Stimulated activated CD4-positive, alpha-beta T cell treated with anti-CD3 and anti-CD28 coated beads, Interleukin-12 subunit alpha, Interleukin-12 subunit beta, amount 100 ng/mL, for 48 hours (primary cell): ENCODE data around the gene ELP2.
A peak's percentile ranks its signal among the peaks of the same experiment; 100 is the strongest.
"Not testable (repeated sequence)": the region's sequence is repeated elsewhere in the genome, so short reads cannot be mapped to it uniquely, and the experiment has no call there.

ENCODE experiments used
- DNase-seq, 3 donors: peaks; one replicate each; pipeline ENCODE4 v3.0.0-alpha.2; 2020; ENCODE audit warnings: low read depth in 2 of 3, low spot score in 1 of 3

Gene ELP2

GRCh38 chr18:36129300-36130038 lies at the start of gene ELP2, which contains the start of gene SLC39A6:
Gene ELP2 (plus strand): TSS chr18:36129899. CDS start chr18:36129934, 35 bp downstream.
Gene SLC39A6 (minus strand): TSS chr18:36129340. CDS start chr18:36127007, 2,333 bp downstream.
- peak; percentile 87 to 92 (median 87) for DNase-seq

DNA sequence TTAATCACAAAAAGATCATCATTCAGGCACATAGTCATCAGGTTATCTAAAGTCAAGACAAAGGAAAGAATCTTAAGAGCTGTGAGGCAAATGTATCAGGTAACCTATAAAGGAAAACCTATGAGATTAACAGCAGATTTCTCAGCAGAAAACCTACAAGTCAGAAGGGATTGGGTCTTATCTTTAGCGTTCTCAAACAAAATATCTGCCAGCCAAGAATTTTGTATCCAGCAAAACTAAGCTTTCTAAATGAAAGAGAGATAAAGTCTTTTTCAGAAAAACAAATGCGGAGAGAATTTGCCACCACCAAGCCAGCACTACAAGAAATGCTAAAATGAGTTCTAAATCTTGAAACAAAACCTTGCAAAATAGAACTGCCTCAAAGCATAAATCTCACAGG lies 48.6 kb upstream of the ELP2 start:
- DNase-seq, result not testable (repeated sequence)

- DNase-seq, result no peak
Measured at GRCh38 chr18:36083729-36084128, 46.0 kb upstream of the ELP2 start.

DNA sequence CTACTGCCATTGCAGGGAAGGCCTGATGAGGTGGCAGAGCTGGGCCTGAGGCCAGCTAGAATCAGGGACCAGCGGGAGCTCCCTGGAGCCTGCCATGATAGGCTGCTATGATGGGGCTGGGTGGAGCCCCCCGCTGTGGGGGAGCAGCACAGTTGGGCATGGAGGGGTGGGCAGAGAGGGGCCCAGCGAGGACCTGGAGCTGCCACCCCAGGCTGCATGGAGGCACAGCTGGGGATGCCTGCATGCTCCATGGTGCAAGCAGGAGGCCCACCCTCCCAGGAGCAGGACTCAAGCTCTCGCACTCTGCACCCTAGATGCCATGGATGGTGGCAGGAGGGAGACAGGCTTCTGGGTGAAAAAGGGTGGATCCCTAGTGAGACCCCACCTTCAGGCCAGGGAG lies 44.5 kb upstream of the ELP2 start:
- DNase-seq, result no peak

DNA sequence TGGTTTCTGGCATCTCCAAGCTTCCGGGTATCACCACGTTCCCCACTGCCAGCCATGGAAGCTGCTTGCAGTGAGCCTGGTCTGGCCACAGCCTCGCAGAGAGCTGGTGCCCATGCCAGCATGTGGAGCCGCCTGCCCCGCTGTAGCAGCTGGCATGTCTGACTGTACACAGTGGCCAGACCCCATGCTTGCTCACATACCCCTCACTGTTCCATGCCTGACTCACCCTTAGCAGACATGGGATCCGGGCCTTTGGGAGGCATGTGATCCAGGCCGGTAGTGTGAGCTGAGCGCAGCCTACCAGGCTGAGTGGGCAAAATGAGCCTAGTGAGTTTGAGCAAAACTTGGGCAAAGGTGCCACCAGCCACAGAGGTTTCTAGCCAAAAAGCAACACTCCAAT lies 43.5 kb upstream of the ELP2 start:
- DNase-seq, result no peak

DNA sequence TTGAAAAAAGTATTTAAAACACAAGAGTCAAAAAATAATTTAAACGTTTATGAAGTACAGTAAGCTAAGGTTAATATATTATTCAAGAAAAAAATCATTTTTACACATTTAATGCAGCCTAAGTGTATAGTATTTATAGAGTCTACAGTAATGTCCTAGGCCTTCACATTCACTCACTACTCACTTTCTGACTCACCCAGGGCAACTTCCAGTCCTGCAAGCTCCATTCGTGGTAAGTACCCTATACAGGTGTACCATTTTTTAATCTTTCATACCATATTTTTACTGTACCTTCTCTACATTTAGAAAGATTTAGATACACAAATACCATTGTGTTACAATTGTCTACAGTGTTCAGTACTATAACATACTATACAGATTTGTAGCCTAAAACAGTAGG lies 41.4 kb upstream of the ELP2 start:
- DNase-seq, result no peak

DNA sequence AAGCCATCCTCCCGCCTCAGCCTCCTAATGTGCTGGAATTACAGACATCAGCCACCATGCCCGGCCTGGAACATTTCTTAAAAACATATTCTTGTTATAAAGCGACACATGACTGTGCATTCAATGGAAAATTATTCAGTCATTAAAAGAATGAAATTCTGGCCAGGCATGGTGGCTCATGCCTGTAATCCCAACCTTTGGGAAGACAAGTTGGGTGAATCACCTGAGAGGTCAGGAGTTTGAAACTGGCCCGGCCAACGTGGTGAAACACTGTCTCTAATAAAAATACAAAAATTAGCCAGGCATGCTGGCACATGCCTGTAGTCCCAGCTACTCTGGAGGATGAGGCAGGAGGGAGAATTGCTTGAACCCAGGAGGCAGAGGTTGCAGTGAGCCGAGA lies 40.7 kb upstream of the ELP2 start:
- DNase-seq, result no peak

GRCh38 chr18:36092116-36092515 lies 37.6 kb upstream of the ELP2 start:
- not testable (repeated sequence) for DNase-seq

DNA sequence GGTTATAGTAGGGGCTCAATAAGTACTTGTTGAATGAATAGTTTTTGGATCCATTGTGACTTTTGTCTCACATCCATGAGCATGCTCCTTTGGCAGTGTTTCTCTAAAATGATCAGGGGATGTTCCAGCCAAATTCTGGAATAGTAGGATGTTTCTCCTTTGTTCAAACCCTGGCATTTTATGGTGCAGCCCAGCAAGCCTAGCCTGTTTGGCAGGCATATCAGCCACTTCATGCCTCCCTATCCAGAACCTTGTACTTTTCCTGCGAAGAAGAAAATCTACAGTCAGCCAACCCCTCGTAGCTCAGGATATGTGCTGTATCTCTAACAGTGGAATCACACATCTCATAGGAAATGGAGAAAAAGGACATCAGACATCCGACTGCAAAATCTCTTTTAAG lies 35.3 kb upstream of the ELP2 start:
- no peak for DNase-seq

DNA sequence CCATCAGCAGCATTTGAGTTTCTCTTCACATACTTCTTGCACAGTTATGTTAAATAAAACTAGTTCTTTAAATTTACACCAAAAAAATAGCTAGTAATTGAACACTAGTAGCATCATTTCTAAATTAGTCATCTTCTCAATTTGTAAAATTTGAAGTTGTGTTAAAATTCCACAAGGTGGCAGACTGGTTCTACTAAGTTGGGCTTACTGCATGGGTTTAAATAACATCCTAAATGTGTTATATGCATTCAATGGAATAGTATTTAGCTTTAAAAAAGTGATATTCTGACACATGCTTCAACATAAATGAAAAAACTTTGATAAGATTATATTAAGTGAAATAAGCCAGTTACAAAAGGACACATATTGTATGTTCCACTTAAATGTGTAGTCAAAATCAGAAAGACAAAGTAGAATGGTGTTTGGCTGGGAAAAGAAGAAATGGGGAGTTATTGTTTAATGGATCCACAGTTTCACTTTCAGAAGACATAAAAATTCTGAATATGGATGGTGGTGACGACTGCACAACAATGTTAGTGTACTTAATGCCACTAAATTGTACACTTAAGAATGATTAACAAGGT lies 33.7 kb upstream of the ELP2 start:
- DNase-seq, result peak in 1 of 3 donors; percentile 6

DNA sequence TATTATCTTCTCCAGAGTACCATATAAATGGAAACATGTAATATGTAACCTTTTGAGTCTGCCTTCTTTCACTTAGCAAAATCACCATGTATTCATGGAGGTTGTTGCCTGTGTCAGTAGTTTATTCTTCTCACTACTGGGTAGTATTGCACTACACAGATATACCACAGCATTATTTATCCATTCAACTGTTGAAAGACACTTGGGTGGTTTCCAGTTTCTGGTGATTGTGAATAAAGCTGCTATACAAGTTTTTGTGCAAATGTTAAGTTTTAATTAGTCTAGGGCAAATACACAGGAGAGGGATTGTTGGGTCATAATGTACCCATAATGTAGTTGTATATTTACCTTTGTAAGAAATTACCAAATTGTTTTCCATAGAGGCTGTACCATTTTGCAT lies 32.7 kb upstream of the ELP2 start:
- DNase-seq, result no peak

- no peak for DNase-seq
Measured at GRCh38 chr18:36099311-36099710, 30.4 kb upstream of the ELP2 start.

GRCh38 chr18:36101943-36102342 lies 27.8 kb upstream of the ELP2 start:
- DNase-seq, result no peak

DNA sequence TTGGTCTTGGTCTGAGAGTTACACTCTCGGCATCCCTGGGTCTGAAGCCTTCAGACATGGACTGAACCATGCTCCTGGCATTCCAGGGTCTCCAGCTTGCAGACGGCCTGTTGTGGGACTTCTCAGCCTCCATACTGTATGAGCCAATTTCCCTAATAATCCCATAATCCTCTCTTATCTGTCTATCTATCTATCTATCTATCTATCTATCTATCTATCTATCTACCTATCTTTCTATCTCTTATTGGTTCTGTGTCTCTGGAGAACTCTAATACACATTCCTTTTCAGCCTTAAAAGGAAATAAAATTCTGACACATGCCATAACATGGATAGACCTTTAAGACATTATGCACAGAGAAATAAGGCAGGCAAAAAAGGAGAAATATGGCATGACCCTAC lies 24.9 kb upstream of the ELP2 start:
- DNase-seq, result no peak

DNA sequence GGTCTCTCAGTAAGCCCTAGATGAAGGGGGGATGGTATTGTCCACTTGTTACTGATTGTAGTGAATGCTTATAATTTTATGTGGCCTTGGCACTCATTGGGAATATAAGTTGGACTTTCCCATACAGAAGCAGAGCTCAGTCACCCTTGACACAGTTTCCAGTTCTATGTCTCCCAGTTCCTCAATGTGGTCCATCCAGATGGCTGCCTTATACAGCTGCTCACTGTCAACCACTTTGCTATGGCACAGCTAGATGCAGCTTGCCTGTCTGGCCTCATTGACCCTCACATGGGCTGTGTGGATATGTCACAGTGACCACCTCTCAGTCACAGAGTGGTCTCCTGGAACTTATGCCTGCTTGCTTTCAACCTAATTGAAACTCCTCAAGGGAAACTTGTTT lies 22.2 kb upstream of the ELP2 start:
- no peak for DNase-seq

GRCh38 chr18:36108196-36108595 lies 21.5 kb upstream of the ELP2 start:
- no peak for DNase-seq

- no peak for DNase-seq
Measured at GRCh38 chr18:36108601-36109000, 21.1 kb upstream of the ELP2 start.

DNA sequence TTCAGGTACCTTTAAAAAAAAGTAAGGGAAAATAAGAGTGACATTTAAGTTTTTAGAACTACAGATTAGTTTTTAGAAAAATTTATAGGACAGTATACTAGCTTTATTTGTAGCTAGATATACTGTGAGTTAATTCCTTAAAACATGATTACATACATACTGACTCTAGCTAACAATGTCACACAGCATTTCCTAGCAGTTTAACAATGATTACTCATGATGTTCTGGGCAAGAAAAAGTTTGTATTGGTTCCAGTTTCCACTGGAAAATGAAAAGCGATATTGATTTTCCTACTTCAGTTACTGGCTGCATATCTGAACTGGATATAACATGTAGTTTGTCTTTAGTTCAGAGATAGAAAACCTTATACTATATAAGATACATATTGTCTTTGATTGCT lies 20.0 kb upstream of the ELP2 start:
- no peak for DNase-seq

DNA sequence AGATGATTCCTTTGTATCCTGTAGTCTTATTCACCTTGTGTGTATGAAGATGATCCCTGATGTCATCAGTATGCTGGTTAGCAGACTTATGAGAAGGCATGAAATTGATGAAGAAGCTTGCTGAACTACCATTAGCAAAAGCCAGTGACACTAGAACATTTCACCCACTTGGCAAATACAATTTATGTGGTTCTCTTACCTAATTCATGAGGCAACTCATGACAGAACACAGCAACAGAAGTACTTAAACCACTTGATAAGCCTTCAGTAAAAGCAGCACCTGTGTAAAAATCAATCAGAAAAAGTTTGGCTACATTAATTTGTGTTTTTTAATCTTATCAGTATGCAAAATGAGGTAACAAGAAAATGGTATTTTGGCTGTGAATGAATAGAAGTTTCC lies 17.4 kb upstream of the ELP2 start:
- DNase-seq, result no peak

- DNase-seq, result no peak
Measured at GRCh38 chr18:36114251-36114650, 15.4 kb upstream of the ELP2 start.

DNA sequence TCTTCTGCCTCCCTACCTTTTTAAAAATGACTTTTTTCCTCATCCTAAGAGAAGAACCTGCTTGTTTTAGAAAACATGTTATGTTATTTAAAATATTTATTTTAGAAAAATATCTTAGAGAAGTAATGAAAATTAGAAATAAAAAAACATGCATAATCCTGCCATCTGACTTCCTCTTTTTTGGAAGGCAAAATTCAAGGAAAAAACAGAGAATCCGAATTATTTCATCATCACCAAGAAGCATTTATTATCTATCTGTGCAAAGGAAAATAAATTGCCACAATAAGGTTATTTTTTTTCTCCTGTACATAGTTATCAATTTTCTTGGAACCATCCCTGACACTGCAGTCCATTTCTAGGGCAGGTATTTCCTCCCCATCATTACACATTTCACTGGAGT lies 15.0 kb upstream of the ELP2 start:
- no peak for DNase-seq

GRCh38 chr18:36116771-36117170 lies 12.9 kb upstream of the ELP2 start:
- DNase-seq, result not testable (repeated sequence)

DNA sequence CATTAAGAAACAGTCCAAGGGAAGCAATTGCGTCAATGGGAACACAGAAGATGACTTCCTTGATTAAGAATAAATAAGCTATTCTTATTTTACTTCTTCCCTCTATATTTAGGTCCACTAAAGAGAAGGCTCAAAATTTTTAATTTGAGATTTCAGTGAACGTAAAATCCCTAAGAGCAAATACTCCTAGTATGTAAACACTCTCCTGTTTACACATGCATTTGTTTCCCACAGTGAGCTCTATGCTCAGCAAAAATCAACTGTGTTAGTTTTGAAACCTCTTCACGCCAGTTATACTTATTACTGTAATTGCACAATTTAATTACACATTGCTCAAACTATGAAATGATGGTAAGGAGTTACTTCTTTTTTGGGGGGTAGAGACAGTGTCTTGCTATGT lies 9.4 kb upstream of the ELP2 start:
- DNase-seq, result no peak
